Panc1 (cell line): ENCODE data around the gene RPRD1B.

Source experiments
- CTCF ChIP-seq: fragments of 450-650 bp; IDR thresholded peaks from 2 replicates; pipeline ENCODE4 v1.5.1; 2017; ENCODE audit warnings: mild to moderate bottlenecking
- SIN3A ChIP-seq: IDR thresholded peaks from 2 replicates; pipeline ENCODE4 v1.6.1; 2012; ENCODE audit warnings: low read depth, mild to moderate bottlenecking, low read length, moderate library complexity, borderline replicate concordance; ENCODE audit not compliant: insufficient read depth
- TCF7L2 ChIP-seq: IDR thresholded peaks from 2 replicates; pipeline ENCODE4 v1.6.1; 2011; ENCODE audit warnings: mild to moderate bottlenecking, low read depth, low read length, inconsistent platforms

GRCh38 chr20:38001981-38002380, 31.6 kb upstream of the RPRD1B start:
- TF ChIP-seq SIN3A (no peak), CTCF (no peak), TCF7L2 (no peak)
